H1 (cell line): ENCODE data around the gene ANKH. TPM values are rescaled to one million over a fixed set of nuclear protein-coding genes. Genes with fewer than 3 reads are reported as not detected.

Experiments
- CTCF ChIA-PET: fragments of 300-600 bp; sonication (Branson Sonifier 250); formaldehyde crosslinking; loops from one replicate; lab custom pipeline; 2021; ENCODE audit not compliant: partially characterized antibody; lab: Charles Lee
- POLR2A ChIA-PET: fragments of 300-600 bp; sonication (Branson Sonifier 250); formaldehyde crosslinking; loops from one replicate; lab custom pipeline; 2021; ENCODE audit warnings: inconsistent platforms; ENCODE audit not compliant: partially characterized antibody; lab: Charles Lee
- DNase-seq, 2 experiments: peaks; one replicate each; pipeline versions ENCODE4 v3.0.0 to v3.0.0-alpha.2; 2010 to 2022; ENCODE audit warnings: low spot score in 2 of 2, low read depth in 1 of 2, mixed read lengths in 1 of 2
- FAIRE-seq: peaks from 2 replicates; lab custom pipeline; 2011; peaks lifted over from hg19 to GRCh38; lab: Jason Lieb, UNC
- H2AFZ ChIP-seq: 2 replicates; pipeline ENCODE4 v1.8.1; 2012; ENCODE audit warnings: low read length, inconsistent platforms
- H2AK5ac ChIP-seq: 2 replicates; pipeline ENCODE4 v1.6.1; 2013; ENCODE audit warnings: low read depth, low read length
- H2BK120ac ChIP-seq: replicated peaks from 2 replicates; pipeline ENCODE3; 2013; ENCODE audit warnings: low read depth, low read length, inconsistent platforms
- H2BK12ac ChIP-seq: 2 replicates; pipeline ENCODE4 v1.6.1; 2013; ENCODE audit warnings: low read depth, low read length
- H2BK15ac ChIP-seq: 2 replicates; pipeline ENCODE4 v1.6.1; 2013; ENCODE audit warnings: low read length
- H2BK20ac ChIP-seq: 2 replicates; pipeline ENCODE4 v1.6.1; 2013; ENCODE audit warnings: low read length
- H2BK5ac ChIP-seq: 2 replicates; pipeline ENCODE4 v1.6.1; 2013; ENCODE audit warnings: low read depth, low read length
- H3K14ac ChIP-seq: 2 replicates; pipeline ENCODE4 v1.6.1; 2013; ENCODE audit warnings: inconsistent platforms; ENCODE audit not compliant: insufficient read length
- H3K18ac ChIP-seq: 2 replicates; pipeline ENCODE4 v1.6.1; 2013; ENCODE audit warnings: low read length; ENCODE audit errors: extremely low read depth
- H3K23ac ChIP-seq: 2 replicates; pipeline ENCODE4 v1.6.1; 2013; ENCODE audit warnings: inconsistent platforms; ENCODE audit not compliant: insufficient read length
- H3K23me2 ChIP-seq: 2 replicates; pipeline ENCODE4 v1.6.1; 2013; ENCODE audit warnings: low read depth, low read length
- H3K27ac ChIP-seq: 2 replicates; pipeline ENCODE4 v1.6.1; 2011; ENCODE audit warnings: low read depth, low read length, inconsistent platforms
- H3K27me3 ChIP-seq, 4 experiments: replicated peaks in 1 of 4; 1 replicate in 1 of 4; 2 replicates in 3 of 4; pipeline versions ENCODE4 v1.6.1 to v1.8.1; 2011 to 2013; ENCODE audit warnings: low read length in 3 of 4, mild to moderate bottlenecking in 3 of 4, inconsistent platforms in 2 of 4, mixed read lengths in 2 of 4, moderate library complexity in 1 of 4; ENCODE audit not compliant: control insufficient read depth in 3 of 4, insufficient read depth in 3 of 4; ENCODE audit errors: extremely low read depth in 1 of 4
- H3K36me3 ChIP-seq, 4 experiments: 2 replicates each; pipeline versions ENCODE4 v1.6.1 to v1.8.1; 2011 to 2013; ENCODE audit warnings: mild to moderate bottlenecking in 4 of 4, low read length in 3 of 4, moderate library complexity in 2 of 4, control low read depth in 1 of 4, inconsistent platforms in 1 of 4; ENCODE audit not compliant: insufficient read depth in 4 of 4, control insufficient read depth in 2 of 4
- H3K4ac ChIP-seq: replicated peaks from 2 replicates; pipeline ENCODE3; 2013; ENCODE audit warnings: low read length, low read depth, mixed read lengths, inconsistent platforms; ENCODE audit not compliant: insufficient read length
- H3K4me1 ChIP-seq, 4 experiments: replicated peaks in 1 of 4; 1 replicate in 1 of 4; 2 replicates in 3 of 4; pipeline versions ENCODE4 v1.6.1 to v1.8.1; 2011 to 2013; ENCODE audit warnings: low read length in 3 of 4, inconsistent platforms in 2 of 4, mixed read lengths in 1 of 4; ENCODE audit not compliant: insufficient read depth in 4 of 4, control insufficient read depth in 3 of 4
- H3K4me2 ChIP-seq, 2 experiments: 2 replicates each; pipeline versions ENCODE4 v1.6.1 to v1.8.1; 2011 to 2013; ENCODE audit warnings: low read depth in 2 of 2, low read length in 2 of 2, control low read depth in 1 of 2, inconsistent platforms in 1 of 2, mild to moderate bottlenecking in 1 of 2; ENCODE audit not compliant: insufficient read depth in 1 of 2
- H3K4me3 ChIP-seq, 4 experiments: fragments of 200-600, 300-600 bp in 1 of 4; sonication (generic), shearing (Covaris generic), sonication (Bioruptor Twin) in 1 of 4; 2 replicates each; pipeline versions ENCODE4 v1.5.1 to v1.8.1; 2011 to 2016; ENCODE audit warnings: low read length in 4 of 4, low read depth in 3 of 4, control low read depth in 2 of 4, inconsistent platforms in 2 of 4, mild to moderate bottlenecking in 2 of 4, mixed read lengths in 1 of 4, moderate library complexity in 1 of 4; ENCODE audit not compliant: insufficient read depth in 2 of 4; ENCODE audit errors: extremely low read depth in 1 of 4
- H3K56ac ChIP-seq: replicated peaks from 2 replicates; pipeline ENCODE3; 2013; ENCODE audit warnings: low read depth, mild to moderate bottlenecking, mixed read lengths, low read length, inconsistent platforms; ENCODE audit not compliant: insufficient read length
- H3K79me1 ChIP-seq: 2 replicates; pipeline ENCODE4 v1.6.1; 2013; ENCODE audit warnings: low read depth, low read length, control low read depth
- H3K79me2 ChIP-seq, 2 experiments: 2 replicates each; pipeline versions ENCODE4 v1.6.1 to v1.8.1; 2012 to 2013; ENCODE audit warnings: low read length in 2 of 2, mild to moderate bottlenecking in 2 of 2, inconsistent platforms in 1 of 2; ENCODE audit not compliant: insufficient read depth in 2 of 2, control insufficient read depth in 1 of 2
- H3K9ac ChIP-seq, 4 experiments: replicated peaks in 1 of 4; 1 replicate in 1 of 4; 2 replicates in 3 of 4; pipeline versions ENCODE4 v1.6.1 to v1.8.1; 2011 to 2013; ENCODE audit warnings: low read depth in 3 of 4, low read length in 3 of 4, control low read depth in 2 of 4, mild to moderate bottlenecking in 2 of 4, moderate library complexity in 2 of 4, inconsistent platforms in 1 of 4; ENCODE audit errors: extremely low read depth in 1 of 4
- H3K9me3 ChIP-seq, 2 experiments: 2 replicates each; pipeline versions ENCODE4 v1.6.1 to v1.8.1; 2012 to 2013; ENCODE audit warnings: mild to moderate bottlenecking in 2 of 2, moderate library complexity in 2 of 2, control low read depth in 1 of 2, inconsistent platforms in 1 of 2, low read depth in 1 of 2, low read length in 1 of 2, mixed read lengths in 1 of 2; ENCODE audit not compliant: insufficient read depth in 2 of 2
- H4K20me1 ChIP-seq, 2 experiments: replicated peaks in 1 of 2; 2 replicates each; pipeline versions ENCODE3 to v1.8.1; 2011 to 2013; ENCODE audit warnings: inconsistent platforms in 2 of 2, low read length in 2 of 2, mild to moderate bottlenecking in 1 of 2; ENCODE audit not compliant: insufficient read depth in 2 of 2, control insufficient read depth in 1 of 2
- H4K5ac ChIP-seq: 2 replicates; pipeline ENCODE4 v1.6.1; 2013; ENCODE audit warnings: low read length, low read depth, mixed read lengths, inconsistent platforms; ENCODE audit not compliant: insufficient read length
- H4K8ac ChIP-seq: 2 replicates; pipeline ENCODE4 v1.8.0; 2013; ENCODE audit warnings: mild to moderate bottlenecking, moderate library complexity, low read length, inconsistent platforms; ENCODE audit not compliant: insufficient read depth; ENCODE audit errors: extremely low read depth
- H4K91ac ChIP-seq: replicated peaks from 2 replicates; pipeline ENCODE3; 2013; ENCODE audit warnings: low read length, mixed read lengths, inconsistent platforms; ENCODE audit not compliant: insufficient read length
- BCL11A ChIP-seq, 2 experiments: IDR thresholded peaks; one replicate each; pipeline ENCODE4 v1.6.1; 2011; ENCODE audit warnings: low read depth in 2 of 2, low read length in 2 of 2, mild to moderate bottlenecking in 2 of 2
- CBX8 ChIP-seq: fragments of 300-800, 300-1000 bp; sonication (generic); IDR thresholded peaks from 2 replicates; pipeline ENCODE4 v1.7.1; 2016; ENCODE audit warnings: low read depth, low read length, borderline replicate concordance
- CEBPB ChIP-seq: IDR thresholded peaks from 2 replicates; pipeline ENCODE4 v1.6.1; 2012; ENCODE audit warnings: low read depth, low read length
- CREB1 ChIP-seq: IDR thresholded peaks from 2 replicates; pipeline ENCODE4 v1.6.1; 2012; ENCODE audit warnings: inconsistent platforms
- EZH2 ChIP-seq: fragments of 200-600 bp; sonication (generic); IDR thresholded peaks from 2 replicates; pipeline ENCODE4 v1.7.1; 2012; ENCODE audit warnings: low read depth, mild to moderate bottlenecking, moderate library complexity, low read length, inconsistent platforms; ENCODE audit not compliant: severe bottlenecking
- POU5F1 ChIP-seq: IDR thresholded peaks from 2 replicates; pipeline ENCODE4 v1.6.1; 2011; ENCODE audit warnings: low read depth, mild to moderate bottlenecking, low read length, moderate library complexity
- SP1 ChIP-seq: IDR thresholded peaks from 2 replicates; pipeline ENCODE4 v1.6.1; 2011; ENCODE audit warnings: low read depth, low read length
- SRF ChIP-seq: IDR thresholded peaks from 2 replicates; pipeline ENCODE4 v1.6.1; 2011; ENCODE audit warnings: mild to moderate bottlenecking, low read depth, low read length, moderate library complexity
- ZNF274 ChIP-seq: IDR thresholded peaks from 2 replicates; pipeline ENCODE4 v1.7.0; 2012; ENCODE audit warnings: low read length, borderline replicate concordance; ENCODE audit errors: extremely low read depth
- whole genome bisulfite sequencing, 2 experiments: shearing (Covaris generic) in 1 of 2; methylation state at CpG; one replicate each; pipeline versions ENCODE4 v1.1.6 to v1.1.7; 2013 to 2015; ENCODE audit warnings: low lambda C conversion rate in 2 of 2, mixed read lengths in 2 of 2, inconsistent platforms in 1 of 2, low coverage in 1 of 2, missing lambda C conversion rate in 1 of 2; ENCODE audit not compliant: insufficient replicate concordance in 2 of 2, insufficient coverage in 1 of 2, insufficient read length in 1 of 2; ENCODE audit errors: extremely low coverage in 1 of 2, missing lambda C conversion rate in 1 of 2; 5-methylcytosine and 5-hydroxymethylcytosine counted together
- polyA plus RNA-seq, 7 experiments: library from polyadenylated mRNA; depleted of rRNA in 3 of 7; stranded (reverse) in 5 of 7; unstranded in 2 of 7; fragments of >200 nt in 5 of 7; fragments of 200-250 nt in 2 of 7; gene quantifications; 1 replicate in 5 of 7; 2 replicates in 1 of 7; 4 replicates in 1 of 7; pipeline versions ENCODE4 v1.2.1 to v1.2.3, GENCODE V29; 2011 to 2013; ENCODE audit warnings: missing spikeins in 2 of 7, mixed read lengths in 2 of 7
- total RNA-seq: library from RNA; stranded (reverse); fragmentation: NEBNext Ultra II Directional; extraction: Animal tissue kit (Norgen Biotek cat#: 25700); gene quantifications from 2 replicates; pipeline ENCODE4 v1.2.1, GENCODE V29; 2021

Gene ANKH
- total and polyA plus RNA-seq, 2 of the 8 experiments (the other 6 are each of a cell fraction or from before 2014, with no cell fraction given): 5.3 to 13.0 TPM

DNA sequence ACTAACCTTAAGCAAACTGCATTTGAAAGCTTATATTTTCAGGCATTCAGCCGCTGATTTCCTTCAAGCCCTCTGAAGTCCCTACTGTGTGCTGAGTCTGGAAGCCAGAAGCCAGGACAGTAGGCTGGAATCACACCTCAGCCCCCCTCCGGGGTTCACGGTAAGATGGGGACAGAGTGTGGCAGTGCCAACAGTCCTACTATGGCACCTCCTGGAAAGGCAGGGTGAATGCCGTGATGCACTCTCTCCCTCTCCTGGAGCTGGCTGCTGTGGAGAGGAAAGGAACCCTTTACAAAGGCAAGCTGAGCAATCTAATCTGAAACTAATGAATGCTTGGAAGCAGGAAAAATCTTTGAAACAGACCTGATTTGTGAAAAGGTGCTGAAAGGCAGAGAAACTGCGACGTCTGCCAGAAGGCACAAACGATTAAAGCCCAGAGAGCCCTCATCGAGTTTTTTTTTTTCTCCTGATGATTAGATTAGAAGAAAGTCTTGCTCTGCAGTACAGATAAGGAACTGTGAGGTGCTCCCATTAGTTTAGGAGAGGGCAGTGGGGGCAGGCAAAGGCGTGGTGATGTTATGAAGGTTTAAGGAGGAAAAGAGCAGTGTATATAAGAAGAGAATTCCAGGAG, 21.0 kb downstream of the ANKH start:
- Histone ChIP-seq H4K8ac (no peak overlapping the region), H2BK5ac (no peak overlapping the region), H3K27ac (no peak overlapping the region), H3K18ac (peak overlapping the region; percentile 5; the same call in 1 of the 2 replicates), H2BK12ac (0 out of 2 replicates have a peak overlapping the region, but pooled peaks have one; percentile 1), H2AK5ac (no peak overlapping the region), H2BK120ac (no peak overlapping the region), H2AFZ (no peak overlapping the region), H3K4ac (no peak overlapping the region), H2BK15ac (no peak overlapping the region; the same call in 1 of the 2 replicates), H3K56ac (no peak overlapping the region), H4K20me1 (no peaks in the 10 kb centered on the region), H3K9me3 (no peaks in the 10 kb centered on the region), H3K23me2 (no peaks in the 10 kb centered on the region), H3K9ac (no peak overlapping the region; a peak in 1 of 7 replicates), H3K27me3 (no peaks in the 10 kb centered on the region), H2BK20ac (no peak overlapping the region), H3K36me3 (no peaks in the 10 kb centered on the region), H3K14ac (no peak overlapping the region), H4K91ac (no peak overlapping the region), H4K5ac (no peak overlapping the region), H3K4me2 (peak overlapping the region in 1 of 2 experiments; percentile 27; a peak in 1 of 4 replicates), H3K79me2 (no peaks in the 10 kb centered on the region), H3K4me1 (peaks cover 5 to 14% (median 13%) of the 10 kb centered on the region in 4 experiments), H3K4me3 (no peak overlapping the region), H3K79me1 (no peaks in the 10 kb centered on the region), H3K23ac (no peak overlapping the region)
- WGBS, 2 experiments: 76% methylated on average over 9 of the region's 9 CpGs; no CpG with 5 or more reads in 1 of the 2 experiments
- no peak for FAIRE-seq
- POLR2A ChIA-PET: interaction anchor here (0.6 to 1.3 kb wide), 3 partner anchors 10 to 29 kb away, joined by 3 to 5 read pairs (median 3); partner anchors contain the start of gene ANKH
- no peak for TF ChIP-seq EZH2
- TF ChIP-seq SRF: no peak
- no peak for TF ChIP-seq CREB1
- no peak for TF ChIP-seq ZNF274
- no peak for TF ChIP-seq POU5F1
- TF ChIP-seq BCL11A (IDR thresholded peaks at IDR 0.05; ENCODE audit: low read depth in 2 of 2, low read length in 2 of 2): no peak
- TF ChIP-seq CEBPB: no peak
- no peak for TF ChIP-seq SP1
- no peak for TF ChIP-seq CBX8
- CTCF ChIA-PET: interaction anchor here (0.7 to 1.8 kb wide), 8 partner anchors 10 to 107 kb away, joined by 3 to 8 read pairs (median 4); no protein-coding TSS in a partner anchor
- no peak for DNase-seq
